ENCODE results near the gene TCF7. TPM values are rescaled to one million over a fixed set of nuclear protein-coding genes. Genes with fewer than 3 reads are reported as not detected.

The TCF7 gene
- total RNA-seq, 1 donor from 2014 or later, result 0.67 TPM

- Mint-ChIP-seq H3K27me3 (ENCODE audit: unreplicated experiment) (no peaks in the 10 kb centered on the region), H3K27ac (ENCODE audit: unreplicated experiment) (no peak overlapping the region), H3K9me3 (ENCODE audit: unreplicated experiment) (no peaks in the 10 kb centered on the region), H3K4me3 (ENCODE audit: unreplicated experiment) (no peak overlapping the region), H3K36me3 (ENCODE audit: unreplicated experiment) (peaks cover 11% of the 10 kb centered on the region), H3K4me1 (ENCODE audit: unreplicated experiment) (peaks cover 15% of the 10 kb centered on the region)
- DNase-seq (ENCODE audit: extremely low spot score, unreplicated experiment), result no peak
- TF ChIP-seq CTCF (IDR thresholded peaks at IDR 0.05), result no peak
These were observed 17.3 kb downstream of the TCF7 start for GRCh38 chr5:134131578-134132350.

GRCh38 chr5:134132372-134133187 is 18.1 kb downstream of the TCF7 start:
- Mint-ChIP-seq H3K9me3 (ENCODE audit: unreplicated experiment) (no peaks in the 10 kb centered on the region), H3K36me3 (ENCODE audit: unreplicated experiment) (peaks cover 12% of the 10 kb centered on the region), H3K27me3 (ENCODE audit: unreplicated experiment) (no peaks in the 10 kb centered on the region), H3K27ac (ENCODE audit: unreplicated experiment) (no peak overlapping the region), H3K4me1 (ENCODE audit: unreplicated experiment) (peaks cover 14% of the 10 kb centered on the region), H3K4me3 (ENCODE audit: unreplicated experiment) (no peak overlapping the region)
- no peak for DNase-seq (ENCODE audit: extremely low spot score, unreplicated experiment)
- no peak for TF ChIP-seq CTCF (IDR thresholded peaks at IDR 0.05)

GRCh38 chr5:134133188-134133994 is 18.9 kb downstream of the TCF7 start:
- Mint-ChIP-seq H3K27me3 (ENCODE audit: unreplicated experiment) (no peaks in the 10 kb centered on the region), H3K27ac (ENCODE audit: unreplicated experiment) (no peak overlapping the region), H3K36me3 (ENCODE audit: unreplicated experiment) (peaks cover 12% of the 10 kb centered on the region), H3K9me3 (ENCODE audit: unreplicated experiment) (no peaks in the 10 kb centered on the region), H3K4me1 (ENCODE audit: unreplicated experiment) (peaks cover 10% of the 10 kb centered on the region), H3K4me3 (ENCODE audit: unreplicated experiment) (no peak overlapping the region)
- TF ChIP-seq CTCF (IDR thresholded peaks at IDR 0.05), result no peak
- DNase-seq (ENCODE audit: extremely low spot score, unreplicated experiment), result no peak

DNA sequence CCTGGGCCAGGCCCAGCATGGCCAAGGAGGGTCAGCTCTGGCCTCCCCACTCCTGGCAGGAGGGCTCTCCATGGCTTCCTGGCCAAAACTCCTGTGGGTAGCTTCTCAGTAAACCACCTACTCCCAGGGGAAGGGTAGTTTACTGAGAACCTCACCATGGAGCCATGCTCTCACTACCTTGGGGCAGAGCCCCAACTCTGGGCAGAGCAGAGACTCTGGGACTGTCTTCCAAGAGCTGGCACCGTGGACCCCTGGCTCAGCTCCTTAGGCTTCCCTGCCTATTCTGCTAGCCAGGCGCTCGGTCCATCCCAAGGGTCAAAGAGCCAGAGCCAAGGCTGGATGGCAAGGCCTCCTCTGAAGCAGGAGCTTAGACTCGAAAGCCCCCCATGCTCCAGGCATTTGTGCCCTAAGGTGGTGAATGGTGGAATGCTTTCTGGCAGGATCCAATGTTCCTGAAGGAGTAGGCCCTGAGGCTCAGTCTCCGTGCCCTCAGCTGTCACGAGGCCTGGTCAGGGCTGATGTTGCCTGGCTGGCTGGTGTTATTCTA is 19.6 kb downstream of the TCF7 start:
- no peaks in the 10 kb centered on the region for H3K27me3 Mint-ChIP-seq (ENCODE audit: unreplicated experiment)
- no peaks in the 10 kb centered on the region for H3K9me3 Mint-ChIP-seq (ENCODE audit: unreplicated experiment)
- peaks cover 12% of the 10 kb centered on the region for H3K36me3 Mint-ChIP-seq (ENCODE audit: unreplicated experiment)
- no peak for TF ChIP-seq CTCF (IDR thresholded peaks at IDR 0.05)
- no peak overlapping the region for H3K27ac Mint-ChIP-seq (ENCODE audit: unreplicated experiment)
- no peak overlapping the region for H3K4me3 Mint-ChIP-seq (ENCODE audit: unreplicated experiment)
- DNase-seq (ENCODE audit: extremely low spot score, unreplicated experiment), result no peak
- peaks cover 14% of the 10 kb centered on the region for H3K4me1 Mint-ChIP-seq (ENCODE audit: unreplicated experiment)
